H1 (cell line): ENCODE data around the gene PLEKHG4. TPM values are rescaled to one million over a fixed set of nuclear protein-coding genes. Genes with fewer than 3 reads are reported as not detected.

Source experiments
- ASH2L ChIP-seq: fragments of 200-600, 300-600 bp; sonication (generic); IDR thresholded peaks from one replicate; pipeline ENCODE4 v1.7.1; 2017; ENCODE audit warnings: low read length
- BACH1 ChIP-seq: IDR thresholded peaks from 2 replicates; pipeline ENCODE4 v1.6.1; 2012; ENCODE audit warnings: low read length, improper control_type of control experiment
- CHD2 ChIP-seq: IDR thresholded peaks from 2 replicates; pipeline ENCODE4 v1.6.1; 2012; ENCODE audit warnings: low read length, improper control_type of control experiment
- CHD7 ChIP-seq: fragments of 300-600 bp; sonication (generic); IDR thresholded peaks from 2 replicates; pipeline ENCODE4 v1.7.1; 2012; ENCODE audit warnings: low read length, moderate library complexity, mild to moderate bottlenecking, inconsistent platforms; ENCODE audit not compliant: insufficient replicate concordance
- KDM4A ChIP-seq: IDR thresholded peaks from one replicate; pipeline ENCODE4 v1.7.1; 2012; ENCODE audit warnings: low read depth, mild to moderate bottlenecking, moderate library complexity, low read length, inconsistent platforms; ENCODE audit not compliant: severe bottlenecking
- KDM5A ChIP-seq: fragments of 200-600 bp; IDR thresholded peaks from 2 replicates; pipeline ENCODE4 v1.7.1; 2012; ENCODE audit warnings: mild to moderate bottlenecking, low read length, inconsistent platforms, mixed read lengths
- MAX ChIP-seq: IDR thresholded peaks from 2 replicates; pipeline ENCODE4 v1.6.1; 2012; ENCODE audit warnings: inconsistent platforms
- NRF1 ChIP-seq: IDR thresholded peaks from 2 replicates; pipeline ENCODE4 v1.6.1; 2011; ENCODE audit warnings: mild to moderate bottlenecking, low read depth, low read length, improper control_type of control experiment
- ZNF274 ChIP-seq: IDR thresholded peaks from 2 replicates; pipeline ENCODE4 v1.7.0; 2012; ENCODE audit warnings: low read length, borderline replicate concordance; ENCODE audit errors: extremely low read depth
- polyA plus RNA-seq, 7 experiments: library from polyadenylated mRNA; depleted of rRNA in 3 of 7; stranded (reverse) in 5 of 7; unstranded in 2 of 7; fragments of >200 nt in 5 of 7; fragments of 200-250 nt in 2 of 7; gene quantifications; 1 replicate in 5 of 7; 2 replicates in 1 of 7; 4 replicates in 1 of 7; pipeline versions ENCODE4 v1.2.1 to v1.2.3, GENCODE V29; 2011 to 2013; ENCODE audit warnings: missing spikeins in 2 of 7, mixed read lengths in 2 of 7
- total RNA-seq: library from RNA; stranded (reverse); fragmentation: NEBNext Ultra II Directional; extraction: Animal tissue kit (Norgen Biotek cat#: 25700); gene quantifications from 2 replicates; pipeline ENCODE4 v1.2.1, GENCODE V29; 2021

The PLEKHG4 gene
- total and polyA plus RNA-seq, 2 of the 8 experiments (the other 6 are each of a cell fraction or from before 2014, with no cell fraction given) = 7.7 to 11.1 TPM

GRCh38 chr16:67258161-67258835 lies 21.0 kb upstream of the PLEKHG4 start (continued):
- TF ChIP-seq CHD7 = no peak
- TF ChIP-seq ZNF274 = no peak
- TF ChIP-seq NRF1 = no peak
- no peak for TF ChIP-seq MAX
- TF ChIP-seq KDM4A = no peak
- no peak for TF ChIP-seq KDM5A
- no peak for TF ChIP-seq ASH2L
- no peak for TF ChIP-seq BACH1
- TF ChIP-seq CHD2 = no peak
- TF ChIP-seq, all 59 proteins: peak for 0
